ENCODE measurements around the gene VSIG4. TPM values are rescaled to one million over a fixed set of nuclear protein-coding genes. Genes with fewer than 3 reads are reported as not detected.

The VSIG4 gene
- total and polyA plus RNA-seq, 2 donors from 2014 or later, result 15.9 to 80.0 TPM

- intact Hi-C loops (cut with DNase I), result no loop called here
- FAIRE-seq, result no peak
- H3K4me3 ChIP-seq (ENCODE audit: low read length in 3 of 3), result no peak overlapping the region
These were observed 49.2 kb downstream of the VSIG4 start for GRCh38 chrX:65990702-65991101.

DNA sequence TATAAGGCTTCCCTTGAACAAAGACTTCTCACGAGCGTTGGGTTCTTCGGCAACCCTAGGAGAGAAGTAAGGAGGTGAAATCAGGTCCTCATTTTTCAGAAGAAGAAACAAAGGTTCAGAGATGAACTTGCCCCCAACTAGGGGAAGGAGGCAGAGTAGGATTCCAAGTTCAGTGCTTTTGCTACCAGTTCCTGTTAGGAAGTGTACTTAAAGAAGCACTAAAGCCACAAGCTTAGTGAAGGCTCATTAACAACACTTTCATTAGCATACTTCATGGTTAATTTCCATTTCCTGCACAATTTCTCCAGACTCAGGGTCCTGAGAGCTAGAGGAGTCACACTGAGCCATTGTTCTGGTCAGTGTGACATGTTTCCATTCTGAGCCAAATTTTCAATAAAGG is 52.1 kb downstream of the VSIG4 start:
- Histone ChIP-seq H3K36me3 (ENCODE audit: control insufficient read depth in 2 of 3, insufficient read depth in 3 of 3, low read length in 3 of 3) (no peaks in the 10 kb centered on the region), H3K9me3 (ENCODE audit: control insufficient read depth in 2 of 3, insufficient read depth in 1 of 3, low read length in 3 of 3) (no peaks in the 10 kb centered on the region), H3K27me3 (ENCODE audit: control insufficient read depth, insufficient read depth, low read length) (no peaks in the 10 kb centered on the region), H3K27ac (ENCODE audit: low read depth in 2 of 2, low read length in 2 of 2) (no peak overlapping the region), H3K9ac (ENCODE audit: low read length in 3 of 3) (no peak overlapping the region), H3K4me1 (ENCODE audit: control insufficient read depth in 2 of 3, insufficient read depth in 2 of 3, low read depth in 1 of 3, low read length in 3 of 3) (no peaks in the 10 kb centered on the region), H3K4me3 (ENCODE audit: low read length in 3 of 3) (no peak overlapping the region)
- FAIRE-seq, result no peak
- no peak for TF ChIP-seq CTCF (IDR thresholded peaks at IDR 0.05; ENCODE audit: borderline replicate concordance, extremely low read depth, insufficient read depth)
- intact Hi-C loops (cut with DNase I), result loop anchor here (10.0 kb wide), 1 partner anchor 403 kb away; no protein-coding TSS in a partner anchor
- DNase-seq, result peak in 2 of 5 donors; percentile 2 to 14

More at GRCh38 chrX:65990702-65991101, 49.2 kb downstream of the VSIG4 start:
- no peak for TF ChIP-seq CTCF (IDR thresholded peaks at IDR 0.05; ENCODE audit: borderline replicate concordance, extremely low read depth, insufficient read depth)
- no peak overlapping the region for H3K9ac ChIP-seq (ENCODE audit: low read length in 3 of 3)
- no peak overlapping the region for H3K27ac ChIP-seq (ENCODE audit: low read depth in 2 of 2, low read length in 2 of 2)
- no peaks in the 10 kb centered on the region for H3K9me3 ChIP-seq (ENCODE audit: control insufficient read depth in 2 of 3, insufficient read depth in 1 of 3, low read length in 3 of 3)
- no peaks in the 10 kb centered on the region for H3K4me1 ChIP-seq (ENCODE audit: control insufficient read depth in 2 of 3, insufficient read depth in 2 of 3, low read depth in 1 of 3, low read length in 3 of 3)
- DNase-seq, result no peak
- H3K36me3 ChIP-seq (ENCODE audit: control insufficient read depth in 2 of 3, insufficient read depth in 3 of 3, low read length in 3 of 3), result no peaks in the 10 kb centered on the region
- H3K27me3 ChIP-seq (ENCODE audit: control insufficient read depth, insufficient read depth, low read length), result no peaks in the 10 kb centered on the region

DNA sequence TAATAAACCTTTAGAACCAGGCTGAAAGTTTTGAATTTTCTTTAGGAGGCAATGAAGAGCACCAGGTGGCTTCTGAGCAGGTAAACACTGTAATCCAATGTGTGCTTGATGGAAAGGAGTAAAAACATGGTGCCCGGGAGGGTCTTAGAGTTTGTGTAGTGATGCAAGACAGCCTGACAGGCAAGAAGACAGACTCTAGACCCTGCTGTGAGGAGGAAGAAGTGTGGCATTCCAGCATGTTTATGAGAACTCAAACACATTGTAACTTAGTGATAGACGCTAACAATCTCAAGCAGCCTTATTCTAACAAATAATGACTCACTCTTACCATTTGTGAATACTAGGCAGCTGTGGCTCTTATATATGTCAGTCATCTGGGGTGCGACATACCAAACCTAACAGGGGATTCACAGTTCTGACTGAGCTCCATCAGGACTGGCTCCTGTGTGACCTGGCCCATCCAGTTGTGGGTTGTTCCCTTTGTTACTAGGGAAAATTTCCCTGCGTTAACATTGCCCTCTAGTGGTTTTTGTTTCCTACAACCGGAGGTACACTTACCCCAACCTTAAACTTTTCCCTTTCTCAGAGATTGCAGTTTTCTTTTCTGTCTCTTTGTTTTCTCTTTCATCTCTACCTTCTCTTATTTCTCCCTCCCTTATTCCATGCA is 53.8 kb downstream of the VSIG4 start:
- Histone ChIP-seq H3K4me1 (ENCODE audit: control insufficient read depth in 2 of 3, insufficient read depth in 2 of 3, low read depth in 1 of 3, low read length in 3 of 3) (no peaks in the 10 kb centered on the region), H3K27ac (ENCODE audit: low read depth in 2 of 2, low read length in 2 of 2) (no peak overlapping the region), H3K4me3 (ENCODE audit: low read length in 3 of 3) (no peak overlapping the region), H3K27me3 (ENCODE audit: control insufficient read depth, insufficient read depth, low read length) (no peaks in the 10 kb centered on the region), H3K9ac (ENCODE audit: low read length in 3 of 3) (no peak overlapping the region), H3K36me3 (ENCODE audit: control insufficient read depth in 2 of 3, insufficient read depth in 3 of 3, low read length in 3 of 3) (no peaks in the 10 kb centered on the region), H3K9me3 (ENCODE audit: control insufficient read depth in 2 of 3, insufficient read depth in 1 of 3, low read length in 3 of 3) (no peaks in the 10 kb centered on the region)
- FAIRE-seq (peak; percentile 89), DNase-seq (peak in 4 of 5 donors; percentile 15 to 66 (median 42))
- intact Hi-C loops (cut with DNase I), result loop anchor here (10.0 kb wide), 1 partner anchor 401 kb away; no protein-coding TSS in a partner anchor
- peak; percentile 41 for TF ChIP-seq CTCF (IDR thresholded peaks at IDR 0.05; ENCODE audit: borderline replicate concordance, extremely low read depth, insufficient read depth)
